Body of pancreas (tissue), 4 donors: ENCODE measurements around the gene CDH4.

Experiments
- CTCF ChIP-seq, 7 experiments: fragments of 450-650 bp in 4 of 7; fragments of 200-600 bp in 3 of 7; sonication (generic) in 3 of 7; IDR thresholded peaks; one replicate each; pipeline ENCODE4 v1.5.1; 2016 to 2019; ENCODE audit warnings: antibody characterized with exemption in 7 of 7
- POLR2A ChIP-seq, 3 donors: fragments of 450-650 bp; IDR thresholded peaks; one replicate each; pipeline ENCODE4 v1.6.1; 2016; ENCODE audit warnings: antibody characterized with exemption in 3 of 3, mild to moderate bottlenecking in 2 of 3

GRCh38 chr20:61860260-61860987, 608.4 kb downstream of the CDH4 start:
- TF ChIP-seq CTCF (IDR thresholded peaks at IDR 0.05) = no peak
- TF ChIP-seq POLR2A (IDR thresholded peaks at IDR 0.05) = no peak
